Common myeloid progenitor, CD34-positive (primary cell): Measurements from ENCODE around the gene RBP3.

ENCODE experiments used
- CTCF ChIA-PET: fragments of 350-600 bp; sonication (Branson Sonifier 250); formaldehyde crosslinking; loops from one replicate; lab custom pipeline; 2021; ENCODE audit warnings: antibody characterized with exemption; lab: Charles Lee
- POLR2A ChIA-PET: fragments of 350-600 bp; sonication (Branson Sonifier 250); formaldehyde crosslinking; loops from one replicate; lab custom pipeline; 2021; ENCODE audit warnings: antibody characterized with exemption; lab: Charles Lee
- DNase-seq, 3 donors: peaks; one replicate each; pipeline versions ENCODE4 v3.0.0 to v3.0.0-alpha.2; 2013
- H3K27ac ChIP-seq, 2 experiments: 1 replicate in 1 of 2; 2 replicates in 1 of 2; pipeline ENCODE4 v1.7.0; 2013; ENCODE audit warnings: inconsistent platforms in 2 of 2, low read length in 2 of 2, mild to moderate bottlenecking in 2 of 2, low read depth in 1 of 2, moderate library complexity in 1 of 2; ENCODE audit not compliant: severe bottlenecking in 2 of 2, insufficient read depth in 1 of 2, poor library complexity in 1 of 2
- H3K27me3 ChIP-seq, 5 experiments: replicated peaks in 2 of 5; 1 replicate in 3 of 5; 2 replicates in 2 of 5; pipeline versions ENCODE4 v1.6.1 to v1.7.0; 2013; ENCODE audit warnings: low read length in 4 of 5, mild to moderate bottlenecking in 2 of 5, moderate library complexity in 2 of 5, inconsistent platforms in 1 of 5; ENCODE audit not compliant: insufficient read depth in 5 of 5, control insufficient read depth in 4 of 5
- H3K36me3 ChIP-seq, 4 experiments: 1 replicate in 2 of 4; 2 replicates in 2 of 4; pipeline versions ENCODE4 v1.6.1 to v1.7.0; 2013; ENCODE audit warnings: low read length in 3 of 4, control low read depth in 1 of 4, mild to moderate bottlenecking in 1 of 4; ENCODE audit not compliant: control insufficient read depth in 4 of 4, insufficient read depth in 4 of 4
- H3K4me1 ChIP-seq, 4 experiments: 1 replicate in 3 of 4; 2 replicates in 1 of 4; pipeline versions ENCODE4 v1.6.1 to v1.7.1; 2013; ENCODE audit warnings: low read length in 3 of 4, mild to moderate bottlenecking in 3 of 4, control low read depth in 1 of 4, inconsistent platforms in 1 of 4, moderate library complexity in 1 of 4; ENCODE audit not compliant: control insufficient read depth in 4 of 4, insufficient read depth in 4 of 4; ENCODE audit errors: control extremely low read depth in 1 of 4
- H3K4me3 ChIP-seq, 7 experiments: 1 replicate in 4 of 7; 2 replicates in 3 of 7; pipeline versions ENCODE4 v1.5.1 to v1.7.0; 2013; ENCODE audit warnings: mild to moderate bottlenecking in 7 of 7, low read length in 6 of 7, moderate library complexity in 6 of 7, inconsistent platforms in 2 of 7, low read depth in 2 of 7, control low read depth in 1 of 7; ENCODE audit not compliant: insufficient read depth in 4 of 7, control insufficient read depth in 1 of 7; ENCODE audit errors: extremely low read depth in 1 of 7
- H3K9me3 ChIP-seq, 5 experiments: 1 replicate in 4 of 5; 2 replicates in 1 of 5; pipeline versions ENCODE4 v1.6.1 to v1.7.1; 2013; ENCODE audit warnings: low read length in 4 of 5, mild to moderate bottlenecking in 2 of 5, inconsistent platforms in 1 of 5, low read depth in 1 of 5, moderate library complexity in 1 of 5; ENCODE audit not compliant: control insufficient read depth in 4 of 5, insufficient read depth in 2 of 5; ENCODE audit errors: control extremely low read depth in 1 of 5
- WGBS: methylation state at CpG from one replicate; pipeline ENCODE4 v1.1.5; 2013; ENCODE audit not compliant: insufficient coverage; 5-methylcytosine and 5-hydroxymethylcytosine counted together

Gene RBP3

GRCh38 chr10:47339759-47340607 is 8.2 kb upstream of the RBP3 start:
- CTCF ChIA-PET: interaction anchor here (0.8 to 1.7 kb wide), 5 partner anchors 12 to 315 kb away, joined by 3 to 6 read pairs (median 4); no protein-coding TSS in a partner anchor
- Histone ChIP-seq H3K9me3 (no peaks in the 10 kb centered on the region), H3K4me1 (peaks cover 0 to 11% (median 10%) of the 10 kb centered on the region in 4 experiments), H3K4me3 (peak overlapping the region in 2 of 7 experiments; percentile 38 to 57), H3K27ac (no peak overlapping the region), H3K27me3 (peaks cover 0 to 3% (median 0%) of the 10 kb centered on the region in 5 experiments), H3K36me3 (no peaks in the 10 kb centered on the region)
- DNase-seq: peak; percentile 58 to 93 (median 89)
- WGBS: 51% methylated on average over 12 of the region's 15 CpGs
- POLR2A ChIA-PET: no interaction called here

- WGBS: no CpG with 5 or more reads among the region's 5 CpGs
- Histone ChIP-seq H3K36me3 (no peaks in the 10 kb centered on the region), H3K27me3 (peaks cover 0 to under 1% (median 0%) of the 10 kb centered on the region in 5 experiments), H3K27ac (no peak overlapping the region), H3K4me3 (peak overlapping the region in 1 of 7 experiments; percentile 39), H3K9me3 (no peaks in the 10 kb centered on the region), H3K4me1 (peaks cover 0 to 11% (median 10%) of the 10 kb centered on the region in 4 experiments)
- POLR2A ChIA-PET: no interaction called here
- CTCF ChIA-PET: interaction anchor here (0.8 to 1.7 kb wide), 6 partner anchors 12 to 316 kb away, joined by 3 to 6 read pairs (median 4); no protein-coding TSS in a partner anchor
- peak; percentile 60 to 75 (median 74) for DNase-seq
These were observed 7.5 kb upstream of the RBP3 start for GRCh38 chr10:47340608-47341170.

- H3K27ac ChIP-seq: no peak overlapping the region
- POLR2A ChIA-PET: no interaction called here
- H3K4me3 ChIP-seq: no peak overlapping the region
- CTCF ChIA-PET: no interaction called here
- DNase-seq: no peak
- peaks cover 0 to 2% (median 0%) of the 10 kb centered on the region in 5 experiments for H3K27me3 ChIP-seq
- H3K36me3 ChIP-seq: no peaks in the 10 kb centered on the region
- peaks cover 0 to 3% (median 2%) of the 10 kb centered on the region in 4 experiments for H3K4me1 ChIP-seq
- WGBS: 96% methylated on average over 10 of the region's 13 CpGs
- H3K9me3 ChIP-seq: no peaks in the 10 kb centered on the region
These were observed 2.9 kb upstream of the RBP3 start for GRCh38 chr10:47344996-47345870.

GRCh38 chr10:47346581-47347302 is 1.4 kb upstream of the RBP3 start:
- Histone ChIP-seq H3K4me3 (no peak overlapping the region), H3K27me3 (peaks cover 0 to 2% (median 0%) of the 10 kb centered on the region in 5 experiments), H3K36me3 (no peaks in the 10 kb centered on the region), H3K9me3 (no peaks in the 10 kb centered on the region), H3K4me1 (no peaks in the 10 kb centered on the region), H3K27ac (no peak overlapping the region)
- WGBS: 96% methylated on average over 9 of the region's 13 CpGs
- DNase-seq: no peak
- POLR2A ChIA-PET: no interaction called here
- CTCF ChIA-PET: interaction anchor here (1.0 to 1.7 kb wide), 2 partner anchors 14 to 352 kb away, joined by 3 to 5 read pairs; no protein-coding TSS in a partner anchor

GRCh38 chr10:47347303-47347675 is 874 bp upstream of the RBP3 start:
- no peaks in the 10 kb centered on the region for H3K4me1 ChIP-seq
- no peak overlapping the region for H3K27ac ChIP-seq
- ChIA-PET POLR2A (no interaction called here), CTCF (interaction anchor here (1.7 kb wide), 1 partner anchor 13 kb away, joined by 5 read pairs; no protein-coding TSS in a partner anchor)
- WGBS: 96% methylated on average over 3 of the region's 4 CpGs
- H3K9me3 ChIP-seq: no peaks in the 10 kb centered on the region
- peaks cover 0 to 2% (median 0%) of the 10 kb centered on the region in 5 experiments for H3K27me3 ChIP-seq
- H3K36me3 ChIP-seq: no peaks in the 10 kb centered on the region
- no peak for DNase-seq
- no peak overlapping the region for H3K4me3 ChIP-seq

- Histone ChIP-seq H3K4me1 (no peaks in the 10 kb centered on the region), H3K27me3 (peaks cover 0 to 2% (median 0%) of the 10 kb centered on the region in 5 experiments), H3K4me3 (no peak overlapping the region), H3K9me3 (no peaks in the 10 kb centered on the region), H3K36me3 (no peaks in the 10 kb centered on the region), H3K27ac (no peak overlapping the region)
- ChIA-PET CTCF (interaction anchor here (1.7 kb wide), 1 partner anchor 12 kb away, joined by 5 read pairs; no protein-coding TSS in a partner anchor), POLR2A (no interaction called here)
- DNase-seq: no peak
- 94% methylated on average over 33 of the region's 36 CpGs for WGBS
These were observed 703 bp downstream of the RBP3 start for GRCh38 chr10:47348661-47349470.
